Vagina (tissue), 2 donors: ENCODE data around the gene CFAP46.
"Not testable (repeated sequence)": the region's sequence is repeated elsewhere in the genome, so short reads cannot be mapped to it uniquely, and the experiment has no call there.

Experiments used
- CTCF ChIP-seq, 3 experiments: fragments of 450-650 bp in 2 of 3; fragments of 200-600 bp in 1 of 3; sonication (generic) in 1 of 3; IDR thresholded peaks; one replicate each; pipeline ENCODE4 v1.5.1; 2017 to 2019; ENCODE audit warnings: antibody characterized with exemption in 3 of 3, mild to moderate bottlenecking in 2 of 3, moderate library complexity in 2 of 3
- POLR2A ChIP-seq, 2 donors: fragments of 450-650 bp; IDR thresholded peaks; one replicate each; pipeline ENCODE4 v1.6.1; 2017; ENCODE audit warnings: antibody characterized with exemption in 2 of 2, mild to moderate bottlenecking in 2 of 2, moderate library complexity in 2 of 2
- POLR2AphosphoS5 ChIP-seq, 2 donors: sonication (generic); formaldehyde crosslinking; IDR thresholded peaks; one replicate each; pipeline ENCODE4 v1.9.0; 2017; ENCODE audit warnings: antibody characterized with exemption in 2 of 2, mild to moderate bottlenecking in 2 of 2, low read depth in 1 of 2; ENCODE audit not compliant: insufficient read depth in 1 of 2

- TF ChIP-seq CTCF, POLR2A (IDR thresholded peaks at IDR 0.05): not testable (repeated sequence)
- peak in 1 of 2 donors; percentile 25 for TF ChIP-seq POLR2AphosphoS5 (IDR thresholded peaks at IDR 0.05; ENCODE audit: insufficient read depth in 1 of 2, low read depth in 1 of 2)
Measured at GRCh38 chr10:132902656-132903575, 39.5 kb downstream of the CFAP46 start.
